ENCODE measurements around the gene GTF3C4. TPM values are rescaled to one million over a fixed set of nuclear protein-coding genes. Genes with fewer than 3 reads are reported as not detected.
"Not testable (repeated sequence)": the region's sequence is repeated elsewhere in the genome, so short reads cannot be mapped to it uniquely, and the experiment has no call there.

Gene GTF3C4
- total RNA-seq, 1 experiment from 2014 or later, result 17.1 TPM

GRCh38 chr9:132690696-132691095 is 20.4 kb downstream of the GTF3C4 start:
- Histone ChIP-seq H3K4me1 (replicated peaks) (no peaks in the 10 kb centered on the region), H3K36me3 (peaks cover 59% of the 10 kb centered on the region), H3K27me3 (replicated peaks) (no peaks in the 10 kb centered on the region), H3K4me3 (no peak overlapping the region), H3K9me3 (replicated peaks) (no peaks in the 10 kb centered on the region; the same call in 1 of the 2 replicates), H3K27ac (no peak overlapping the region)
- DNase-seq (ENCODE audit: low read depth in 1 of 2, low spot score in 2 of 2), result no peak

- no peak for DNase-seq (ENCODE audit: low read depth in 1 of 2, low spot score in 2 of 2)
- H3K36me3 ChIP-seq, result peaks cover 30% of the 10 kb centered on the region
- H3K4me3 ChIP-seq, result no peak overlapping the region
- H3K4me1 ChIP-seq (replicated peaks), result no peaks in the 10 kb centered on the region
- H3K27ac ChIP-seq, result no peak overlapping the region
- H3K27me3 ChIP-seq (replicated peaks), result no peaks in the 10 kb centered on the region
- H3K9me3 ChIP-seq (replicated peaks), result peaks cover 17% of the 10 kb centered on the region; the same call in 1 of the 2 replicates
Observed at GRCh38 chr9:132694144-132694543, 23.9 kb downstream of the GTF3C4 start.

- H3K36me3 ChIP-seq, result peaks cover 6% of the 10 kb centered on the region
- H3K27ac ChIP-seq, result no peak overlapping the region
- H3K9me3 ChIP-seq (replicated peaks), result peaks cover 17% of the 10 kb centered on the region; the same call in 1 of the 2 replicates
- DNase-seq (ENCODE audit: low read depth in 1 of 2, low spot score in 2 of 2), result no peak
- no peak overlapping the region for H3K4me3 ChIP-seq
- no peaks in the 10 kb centered on the region for H3K4me1 ChIP-seq (replicated peaks)
- H3K27me3 ChIP-seq (replicated peaks), result no peaks in the 10 kb centered on the region
Observed at GRCh38 chr9:132697230-132697629, 27.0 kb downstream of the GTF3C4 start.

GRCh38 chr9:132698989-132699388 is 28.7 kb downstream of the GTF3C4 start:
- Histone ChIP-seq H3K27ac (no peak overlapping the region), H3K36me3 (no peaks in the 10 kb centered on the region), H3K4me3 (no peak overlapping the region), H3K27me3 (replicated peaks) (no peaks in the 10 kb centered on the region), H3K4me1 (replicated peaks) (no peaks in the 10 kb centered on the region; the same call in 1 of the 2 replicates), H3K9me3 (replicated peaks) (peaks cover 17% of the 10 kb centered on the region; the same call in 1 of the 2 replicates)
- no peak for DNase-seq (ENCODE audit: low read depth in 1 of 2, low spot score in 2 of 2)

GRCh38 chr9:132699956-132700355 is 29.7 kb downstream of the GTF3C4 start:
- no peak overlapping the region for H3K27ac ChIP-seq
- no peaks in the 10 kb centered on the region; the same call in 1 of the 2 replicates for H3K4me1 ChIP-seq (replicated peaks)
- H3K27me3 ChIP-seq (replicated peaks), result no peaks in the 10 kb centered on the region
- H3K9me3 ChIP-seq (replicated peaks), result peaks cover 17% of the 10 kb centered on the region; the same call in 1 of the 2 replicates
- DNase-seq (ENCODE audit: low read depth in 1 of 2, low spot score in 2 of 2), result no peak
- no peaks in the 10 kb centered on the region for H3K36me3 ChIP-seq
- H3K4me3 ChIP-seq, result no peak overlapping the region

GRCh38 chr9:132702254-132702653 is 32.0 kb downstream of the GTF3C4 start:
- H3K9me3 ChIP-seq (replicated peaks), result peaks cover 8% of the 10 kb centered on the region; the same call in 1 of the 2 replicates
- DNase-seq (ENCODE audit: low read depth in 1 of 2, low spot score in 2 of 2), result no peak
- no peak overlapping the region for H3K27ac ChIP-seq
- no peaks in the 10 kb centered on the region; the same call in 1 of the 2 replicates for H3K4me1 ChIP-seq (replicated peaks)
- no peak overlapping the region for H3K4me3 ChIP-seq
- no peaks in the 10 kb centered on the region for H3K36me3 ChIP-seq
- H3K27me3 ChIP-seq (replicated peaks), result no peaks in the 10 kb centered on the region; the same call in 1 of the 2 replicates

GRCh38 chr9:132703336-132703735 is 33.1 kb downstream of the GTF3C4 start:
- DNase-seq (ENCODE audit: low read depth in 1 of 2, low spot score in 2 of 2), result no peak
- Histone ChIP-seq H3K36me3 (no peaks in the 10 kb centered on the region), H3K4me1 (replicated peaks) (no peaks in the 10 kb centered on the region; the same call in 1 of the 2 replicates), H3K4me3 (no peak overlapping the region), H3K27me3 (replicated peaks) (no peaks in the 10 kb centered on the region; the same call in 1 of the 2 replicates), H3K9me3 (replicated peaks) (no peaks in the 10 kb centered on the region; the same call in 1 of the 2 replicates), H3K27ac (no peak overlapping the region)

- H3K4me1 ChIP-seq (replicated peaks), result no peaks in the 10 kb centered on the region; the same call in 1 of the 2 replicates
- no peak for DNase-seq (ENCODE audit: low read depth in 1 of 2, low spot score in 2 of 2)
- peaks cover 3% of the 10 kb centered on the region for H3K27me3 ChIP-seq (replicated peaks)
- no peak overlapping the region for H3K4me3 ChIP-seq
- no peaks in the 10 kb centered on the region; the same call in 1 of the 2 replicates for H3K9me3 ChIP-seq (replicated peaks)
- no peaks in the 10 kb centered on the region for H3K36me3 ChIP-seq
- H3K27ac ChIP-seq, result no peak overlapping the region
Observed at GRCh38 chr9:132708239-132708638, 38.0 kb downstream of the GTF3C4 start.

GRCh38 chr9:132708769-132709430 is 38.6 kb downstream of the GTF3C4 start:
- H3K27ac ChIP-seq, result no peak overlapping the region
- H3K4me1 ChIP-seq (replicated peaks), result no peaks in the 10 kb centered on the region
- DNase-seq (ENCODE audit: low read depth in 1 of 2, low spot score in 2 of 2), result no peak
- peaks cover 3% of the 10 kb centered on the region for H3K27me3 ChIP-seq (replicated peaks)
- H3K9me3 ChIP-seq (replicated peaks), result no peaks in the 10 kb centered on the region
- no peak overlapping the region for H3K4me3 ChIP-seq
- no peaks in the 10 kb centered on the region for H3K36me3 ChIP-seq

- H3K27me3 ChIP-seq (replicated peaks), result peaks cover 3% of the 10 kb centered on the region
- H3K4me3 ChIP-seq, result no peak overlapping the region
- H3K9me3 ChIP-seq (replicated peaks), result no peaks in the 10 kb centered on the region
- H3K36me3 ChIP-seq, result no peaks in the 10 kb centered on the region
- DNase-seq (ENCODE audit: low read depth in 1 of 2, low spot score in 2 of 2), result no peak
- no peaks in the 10 kb centered on the region for H3K4me1 ChIP-seq (replicated peaks)
- no peak overlapping the region for H3K27ac ChIP-seq
Observed at GRCh38 chr9:132710333-132710732, 40.1 kb downstream of the GTF3C4 start.

GRCh38 chr9:132711152-132711551 is 40.9 kb downstream of the GTF3C4 start:
- H3K27ac ChIP-seq; H3K27me3 ChIP-seq (replicated peaks); H3K4me3 ChIP-seq; H3K36me3 ChIP-seq; DNase-seq (ENCODE audit: low read depth in 1 of 2, low spot score in 2 of 2); H3K9me3 ChIP-seq (replicated peaks); H3K4me1 ChIP-seq (replicated peaks): not testable (repeated sequence)

GRCh38 chr9:132711846-132712245 is 41.6 kb downstream of the GTF3C4 start:
- H3K27me3 ChIP-seq (replicated peaks), result peaks cover 3% of the 10 kb centered on the region; the same call in 1 of the 2 replicates
- DNase-seq (ENCODE audit: low read depth in 1 of 2, low spot score in 2 of 2), result no peak
- H3K27ac ChIP-seq, result no peak overlapping the region
- H3K9me3 ChIP-seq (replicated peaks), result no peaks in the 10 kb centered on the region
- H3K4me1 ChIP-seq (replicated peaks), result no peaks in the 10 kb centered on the region
- no peaks in the 10 kb centered on the region for H3K36me3 ChIP-seq
- no peak overlapping the region for H3K4me3 ChIP-seq

GRCh38 chr9:132712753-132713152 is 42.5 kb downstream of the GTF3C4 start:
- Histone ChIP-seq H3K4me3 (no peak overlapping the region), H3K27me3 (replicated peaks) (peaks cover 3% of the 10 kb centered on the region; the same call in 1 of the 2 replicates), H3K4me1 (replicated peaks) (no peaks in the 10 kb centered on the region), H3K36me3 (no peaks in the 10 kb centered on the region), H3K9me3 (replicated peaks) (no peaks in the 10 kb centered on the region), H3K27ac (no peak overlapping the region)
- no peak for DNase-seq (ENCODE audit: low read depth in 1 of 2, low spot score in 2 of 2)

GRCh38 chr9:132716007-132716406 is 45.7 kb downstream of the GTF3C4 start:
- DNase-seq (ENCODE audit: low read depth in 1 of 2, low spot score in 2 of 2), result no peak
- Histone ChIP-seq H3K36me3 (no peaks in the 10 kb centered on the region), H3K27ac (no peak overlapping the region)

More at GRCh38 chr9:132716007-132716406, 45.7 kb downstream of the GTF3C4 start:
- H3K4me3 ChIP-seq, result no peak overlapping the region
- H3K4me1 ChIP-seq (replicated peaks), result no peaks in the 10 kb centered on the region
- H3K9me3 ChIP-seq (replicated peaks), result no peaks in the 10 kb centered on the region
- H3K27me3 ChIP-seq (replicated peaks), result 0 out of 2 replicates have a peak, but pooled peaks cover 2% of the 10 kb centered on the region

Measured in SJSA1 (cell line).